GM23338 (cell line): ENCODE results near the gene DYNC2LI1. TPM values are rescaled to one million over a fixed set of nuclear protein-coding genes. Genes with fewer than 3 reads are reported as not detected.
"Not testable (repeated sequence)": the region's sequence is repeated elsewhere in the genome, so short reads cannot be mapped to it uniquely, and the experiment has no call there.

ENCODE experiments used
- ATAC-seq: fragments of 200-7000 bp; cut with Tn5 transposase; 3 replicates; pipeline ENCODE4 v1.9.1; 2020
- DNase-seq: peaks from one replicate; pipeline ENCODE4 v3.0.0-alpha.2; 2015; ENCODE audit warnings: low spot score
- H2AFZ ChIP-seq: fragments of 200-600 bp; sonication (generic); 2 replicates; pipeline ENCODE4 v1.8.0; 2016; ENCODE audit warnings: antibody characterized with exemption, mild to moderate bottlenecking, moderate library complexity
- H3F3A ChIP-seq: fragments of 200-600 bp; sonication (generic); replicated peaks from 2 replicates; pipeline ENCODE4 v1.8.0; 2017; ENCODE audit warnings: antibody characterized with exemption, mixed run types, low read depth
- H3K27ac ChIP-seq: fragments of 200-600 bp; sonication (generic); 2 replicates; pipeline ENCODE4 v1.6.1; 2016; ENCODE audit warnings: low read depth
- H3K27me3 ChIP-seq: fragments of 200-600 bp; sonication (generic); 2 replicates; pipeline ENCODE4 v1.8.0; 2016; ENCODE audit warnings: mild to moderate bottlenecking, mixed run types, moderate library complexity; ENCODE audit not compliant: insufficient read depth
- H3K36me3 ChIP-seq: fragments of 200-600 bp; sonication (generic); 2 replicates; pipeline ENCODE4 v1.8.0; 2016; ENCODE audit warnings: mild to moderate bottlenecking; ENCODE audit not compliant: insufficient read depth
- H3K4me1 ChIP-seq: fragments of 200-600 bp; sonication (generic); 2 replicates; pipeline ENCODE4 v1.8.0; 2016; ENCODE audit warnings: mild to moderate bottlenecking, moderate library complexity; ENCODE audit not compliant: insufficient read depth
- H3K4me2 ChIP-seq: fragments of 200-600 bp; sonication (generic); 2 replicates; pipeline ENCODE4 v1.7.1; 2017; ENCODE audit warnings: mixed run types
- H3K4me3 ChIP-seq: fragments of 200-600 bp; sonication (generic); 2 replicates; pipeline ENCODE4 v1.6.1; 2016; ENCODE audit warnings: mixed run types
- H3K79me2 ChIP-seq: fragments of 200-600 bp; sonication (generic); replicated peaks from 2 replicates; pipeline ENCODE4 v1.8.0; 2017; ENCODE audit warnings: mild to moderate bottlenecking; ENCODE audit not compliant: insufficient read depth
- H3K9me2 ChIP-seq: fragments of 200-600 bp; sonication (generic); 2 replicates; pipeline ENCODE4 v1.8.0; 2017; ENCODE audit not compliant: insufficient read depth
- H4K20me1 ChIP-seq: fragments of 200-600 bp; sonication (generic); replicated peaks from 2 replicates; pipeline ENCODE4 v1.8.0; 2017; ENCODE audit warnings: mild to moderate bottlenecking; ENCODE audit not compliant: insufficient read depth
- H3K27ac Mint-ChIP-seq: 2 replicates; pipeline ENCODE4 v1.8.0; 2020; ENCODE audit warnings: inconsistent platforms, mild to moderate bottlenecking, moderate library complexity, mixed read lengths
- H3K27me3 Mint-ChIP-seq: 3 replicates; pipeline ENCODE4 v1.8.0; 2022; ENCODE audit warnings: low read depth, mild to moderate bottlenecking, moderate library complexity, mixed read lengths, inconsistent platforms; ENCODE audit not compliant: insufficient read depth, poor library complexity
- H3K36me3 Mint-ChIP-seq: 3 replicates; pipeline ENCODE4 v1.8.0; 2021; ENCODE audit warnings: low read depth, mild to moderate bottlenecking, inconsistent platforms, moderate library complexity, mixed read lengths
- H3K4me1 Mint-ChIP-seq: 3 replicates; pipeline ENCODE4 v1.8.0; 2020; ENCODE audit warnings: mild to moderate bottlenecking, inconsistent platforms, mixed read lengths
- H3K4me3 Mint-ChIP-seq: 3 replicates; pipeline ENCODE4 v1.8.0; 2021; ENCODE audit warnings: moderate library complexity, mild to moderate bottlenecking, inconsistent platforms, mixed read lengths
- H3K9me3 Mint-ChIP-seq: 3 replicates; pipeline ENCODE4 v1.8.0; 2020; ENCODE audit warnings: moderate library complexity, mild to moderate bottlenecking, inconsistent platforms, mixed read lengths
- CREB1 ChIP-seq: fragments of 250-450 bp; sonication (Bioruptor Pico); IDR thresholded peaks from 2 replicates; pipeline ENCODE4 v1.5.0; 2020; ENCODE audit warnings: low read depth, mild to moderate bottlenecking, moderate library complexity
- CTCF ChIP-seq, 2 experiments: fragments of 200-600 bp in 1 of 2; sonication (generic) in 1 of 2; conservative IDR thresholded peaks; 2 replicates each; pipeline versions ENCODE4 v1.5.1 to v1.6.1; 2016 to 2017; ENCODE audit warnings: antibody characterized with exemption in 2 of 2, low read depth in 2 of 2, mild to moderate bottlenecking in 2 of 2, moderate library complexity in 1 of 2
- ETS1 ChIP-seq: IDR thresholded peaks from 2 replicates; pipeline ENCODE4 v1.6.1; 2016; ENCODE audit warnings: antibody characterized with exemption
- EZH2 ChIP-seq: fragments of 200-600 bp; sonication (generic); IDR thresholded peaks from one replicate; pipeline ENCODE4 v1.8.0; 2017; ENCODE audit warnings: antibody characterized with exemption, mild to moderate bottlenecking, low read depth; ENCODE audit not compliant: unreplicated experiment
- EZH2phosphoT487 ChIP-seq: fragments of 200-600 bp; sonication (generic); IDR thresholded peaks from one replicate; pipeline ENCODE4 v1.8.1; 2018; ENCODE audit warnings: antibody characterized with exemption; ENCODE audit not compliant: unreplicated experiment
- NANOG ChIP-seq: IDR thresholded peaks from 2 replicates; pipeline ENCODE4 v1.6.1; 2016; ENCODE audit warnings: antibody characterized with exemption, borderline replicate concordance
- POLR2AphosphoS5 ChIP-seq: IDR thresholded peaks from 2 replicates; pipeline ENCODE4 v1.6.1; 2016; ENCODE audit warnings: antibody characterized with exemption, low read depth
- STAT1 ChIP-seq: IDR thresholded peaks from one replicate; pipeline ENCODE4 v1.6.1; 2016; ENCODE audit warnings: antibody characterized with exemption; ENCODE audit not compliant: unreplicated experiment
- ZNF114 ChIP-seq: fragments of 250-450 bp; sonication (Bioruptor Pico); IDR thresholded peaks from 2 replicates; pipeline ENCODE4 v1.5.0; 2020; ENCODE audit warnings: mild to moderate bottlenecking, moderate library complexity
- ZNF462 ChIP-seq: fragments of 250-450 bp; sonication (Bioruptor Pico); IDR thresholded peaks from 2 replicates; pipeline ENCODE4 v1.5.0; 2020; ENCODE audit warnings: mild to moderate bottlenecking, moderate library complexity
- polyA plus RNA-seq: library from polyadenylated mRNA; unstranded; fragments of >200 nt; fragmentation: Nextera tagmentation; extraction: Ambion mirVana; gene quantifications from 2 replicates; pipeline ENCODE4 v1.2.1, GENCODE V29; 2016
- total RNA-seq: library from RNA; depleted of rRNA; stranded (reverse); fragments of >200 nt; shearing (Covaris generic); gene quantifications from 2 replicates; pipeline ENCODE4 v1.2.3, GENCODE V29; 2014

Gene DYNC2LI1
- total and polyA plus RNA-seq, 2 experiments from 2014 or later = 8.4 to 11.5 TPM

GRCh38 chr2:43725711-43726246 lies 48.1 kb upstream of the DYNC2LI1 start (continued):
- TF ChIP-seq EZH2 (no peak), NANOG (no peak), EZH2phosphoT487 (no peak), POLR2AphosphoS5 (no peak), ZNF114 (CRISPR knock-in tag) (no peak)

- H3K4me2 ChIP-seq, H3K4me3 Mint-ChIP-seq, H3K27me3 Mint-ChIP-seq, H3K9me2 ChIP-seq, H2AFZ ChIP-seq, H3K36me3 ChIP-seq, DNase-seq, H3K79me2 ChIP-seq, H3K36me3 Mint-ChIP-seq, H4K20me1 ChIP-seq, H3K27ac Mint-ChIP-seq, H3F3A ChIP-seq, H3K4me3 ChIP-seq, ATAC-seq, H3K27me3 ChIP-seq, H3K9me3 Mint-ChIP-seq, H3K27ac ChIP-seq: not testable (repeated sequence)
- H3K4me1 ChIP-seq = peaks cover 30% of the 10 kb centered on the region
- peaks cover 22% of the 10 kb centered on the region; the same call in 2 of the 3 replicates for H3K4me1 Mint-ChIP-seq
Observed at GRCh38 chr2:43726961-43727633, 46.7 kb upstream of the DYNC2LI1 start.

- DNase-seq = no peak
- no peaks in the 10 kb centered on the region for H3K36me3 ChIP-seq
- H3K4me3 ChIP-seq = no peak overlapping the region
- H3K4me2 ChIP-seq = no peak overlapping the region
- H3K4me1 ChIP-seq = peaks cover 30% of the 10 kb centered on the region
- H3K79me2 ChIP-seq = no peaks in the 10 kb centered on the region
- H3K9me2 ChIP-seq = no peaks in the 10 kb centered on the region
- no peaks in the 10 kb centered on the region for H3F3A ChIP-seq
- Mint-ChIP-seq H3K27ac (no peak overlapping the region), H3K36me3 (no peaks in the 10 kb centered on the region), H3K9me3 (no peaks in the 10 kb centered on the region), H3K27me3 (peaks cover 2% of the 10 kb centered on the region), H3K4me3 (no peak overlapping the region), H3K4me1 (peaks cover 22% of the 10 kb centered on the region; the same call in 2 of the 3 replicates)
- H3K27ac ChIP-seq = no peak overlapping the region
- ATAC-seq = no peak
- H3K27me3 ChIP-seq = no peaks in the 10 kb centered on the region
- H4K20me1 ChIP-seq = no peaks in the 10 kb centered on the region
- H2AFZ ChIP-seq = no peak overlapping the region
- TF ChIP-seq EZH2phosphoT487 = no peak
- no peak for TF ChIP-seq CTCF (conservative IDR thresholded peaks at IDR 0.05; ENCODE audit: low read depth in 2 of 2)
- TF ChIP-seq CREB1 = no peak
- TF ChIP-seq ETS1 = no peak
- TF ChIP-seq EZH2 = no peak
- TF ChIP-seq NANOG = no peak
- TF ChIP-seq ZNF462 (CRISPR knock-in tag) = no peak
- TF ChIP-seq STAT1 = no peak
- no peak for TF ChIP-seq POLR2AphosphoS5
Observed at GRCh38 chr2:43727634-43728014, 46.2 kb upstream of the DYNC2LI1 start.
